Body of pancreas (tissue), 4 donors: Measurements from ENCODE around the gene SLC32A1. TPM values are rescaled to one million over a fixed set of nuclear protein-coding genes. Genes with fewer than 3 reads are reported as not detected.

Experiments
- ATAC-seq: fragments of 150-250 bp; one replicate; pipeline ENCODE4 v1.9.1; 2016
- DNase-seq, 4 donors: peaks; one replicate each; pipeline ENCODE4 v3.0.0-alpha.2; 2019
- H3K27ac ChIP-seq, 4 donors: fragments of 200-600 bp; sonication (generic); 1 replicate in 3 of 4; 2 replicates in 1 of 4; pipeline versions ENCODE4 v1.5.1 to v1.6.1; 2016 to 2019; ENCODE audit warnings: mild to moderate bottlenecking in 1 of 4, mixed read lengths in 1 of 4, moderate library complexity in 1 of 4
- H3K27me3 ChIP-seq, 2 donors: fragments of 200-600 bp; sonication (generic); one replicate each; pipeline ENCODE4 v1.6.0; 2016; ENCODE audit warnings: mild to moderate bottlenecking in 1 of 2
- H3K36me3 ChIP-seq, 2 donors: fragments of 200-600 bp; sonication (generic); replicated peaks in 1 of 2; 2 replicates each; pipeline ENCODE4 v1.5.1; 2016; ENCODE audit warnings: low read depth in 2 of 2; ENCODE audit not compliant: insufficient read depth in 1 of 2
- H3K4me1 ChIP-seq: fragments of 200-600 bp; sonication (generic); one replicate; pipeline ENCODE4 v1.6.0; 2016
- H3K4me3 ChIP-seq, 2 donors: fragments of 200-600 bp; sonication (generic); 1 replicate in 1 of 2; 2 replicates in 1 of 2; pipeline ENCODE4 v1.5.1; 2016 to 2019
- H3K9me3 ChIP-seq, 3 donors: fragments of 200-600 bp; sonication (generic); 1 replicate in 2 of 3; 2 replicates in 1 of 3; pipeline ENCODE4 v1.5.1; 2016
- CTCF ChIP-seq, 7 experiments: fragments of 450-650 bp in 4 of 7; fragments of 200-600 bp in 3 of 7; sonication (generic) in 3 of 7; IDR thresholded peaks; one replicate each; pipeline ENCODE4 v1.5.1; 2016 to 2019; ENCODE audit warnings: antibody characterized with exemption in 7 of 7
- POLR2A ChIP-seq, 3 donors: fragments of 450-650 bp; IDR thresholded peaks; one replicate each; pipeline ENCODE4 v1.6.1; 2016; ENCODE audit warnings: antibody characterized with exemption in 3 of 3, mild to moderate bottlenecking in 2 of 3
- WGBS, 2 donors: methylation state at CpG; one replicate each; pipeline ENCODE4 v1.1.5; 2017; 5-methylcytosine and 5-hydroxymethylcytosine counted together
- intact Hi-C: fragments of 100-400 bp; cut with DNase I; formaldehyde crosslinking; loops from one replicate; pipeline ENCODE4 v1.15.1; 2023
- total RNA-seq, 2 donors: library from RNA; depleted of rRNA; stranded (reverse); fragments of >200 nt; gene quantifications; one replicate each; pipeline ENCODE4 v1.1.0, GENCODE V29; 2016

Gene SLC32A1
- total RNA-seq, 2 donors from 2014 or later: not detected

- Histone ChIP-seq H3K27me3 (peaks cover 0 to 23% of the 10 kb centered on the region in 2 donors), H3K4me1 (peaks cover 11% of the 10 kb centered on the region), H3K36me3 (no peaks in the 10 kb centered on the region), H3K27ac (no peak overlapping the region), H3K4me3 (no peak overlapping the region), H3K9me3 (no peaks in the 10 kb centered on the region)
- intact Hi-C loops: no loop called here
- TF ChIP-seq POLR2A (IDR thresholded peaks at IDR 0.05) (no peak), CTCF (IDR thresholded peaks at IDR 0.05) (no peak)
- WGBS, 2 donors: 36 to 48% methylated on average over 6 of the region's 6 CpGs
- DNase-seq (no peak), ATAC-seq (no peak)
Measured at GRCh38 chr20:38735172-38735571, 10.9 kb downstream of the SLC32A1 start.

- no peak for DNase-seq
- H3K36me3 ChIP-seq: no peaks in the 10 kb centered on the region
- H3K27ac ChIP-seq: no peak overlapping the region
- 65 to 67% methylated on average over 1 of the region's 1 CpG for WGBS, 2 donors
- TF ChIP-seq POLR2A (IDR thresholded peaks at IDR 0.05) (no peak), CTCF (IDR thresholded peaks at IDR 0.05) (no peak)
- H3K4me3 ChIP-seq: no peak overlapping the region
- H3K27me3 ChIP-seq: peaks cover 0 to 6% of the 10 kb centered on the region in 2 donors
- H3K4me1 ChIP-seq: no peaks in the 10 kb centered on the region
- intact Hi-C loops: no loop called here
- ATAC-seq: no peak
- H3K9me3 ChIP-seq: no peaks in the 10 kb centered on the region
Measured at GRCh38 chr20:38737887-38738286, 13.6 kb downstream of the SLC32A1 start.

- intact Hi-C loops: no loop called here
- ATAC-seq: no peak
- TF ChIP-seq POLR2A (IDR thresholded peaks at IDR 0.05) (no peak), CTCF (IDR thresholded peaks at IDR 0.05) (no peak)
- no peak for DNase-seq
- H3K27ac ChIP-seq: no peak overlapping the region
- no peaks in the 10 kb centered on the region for H3K9me3 ChIP-seq
- no peak overlapping the region for H3K4me3 ChIP-seq
- H3K36me3 ChIP-seq: no peaks in the 10 kb centered on the region
- WGBS, 2 donors: 80 to 86% methylated on average over 2 of the region's 2 CpGs
- peaks cover 13% of the 10 kb centered on the region for H3K4me1 ChIP-seq
- peaks cover 0 to 5% of the 10 kb centered on the region in 2 donors for H3K27me3 ChIP-seq
Measured at GRCh38 chr20:38745757-38746156, 21.5 kb downstream of the SLC32A1 start.

- Histone ChIP-seq H3K27me3 (peaks cover 0 to 5% of the 10 kb centered on the region in 2 donors), H3K4me1 (peaks cover 13% of the 10 kb centered on the region), H3K9me3 (no peaks in the 10 kb centered on the region), H3K4me3 (no peak overlapping the region), H3K27ac (peak overlapping the region; percentile 48 to 92 (median 90)), H3K36me3 (no peaks in the 10 kb centered on the region)
- intact Hi-C loops: no loop called here
- TF ChIP-seq POLR2A (IDR thresholded peaks at IDR 0.05): no peak
- no peak for TF ChIP-seq CTCF (IDR thresholded peaks at IDR 0.05)
- ATAC-seq (no peak), DNase-seq (peak in 1 of 4 donors; percentile 31)
- WGBS, 2 donors: 11 to 17% methylated on average over 28 to 39 of the region's 39 CpGs
Measured at GRCh38 chr20:38747495-38748096, 23.3 kb downstream of the SLC32A1 start.
